ENCODE results near the gene PDE6C. TPM values are rescaled to one million over a fixed set of nuclear protein-coding genes. Genes with fewer than 3 reads are reported as not detected.

PDE6C gene
- total and polyA plus RNA-seq, 2 donors (not counting 1 experiment from before 2014, with no cell fraction given): not detected

DNA sequence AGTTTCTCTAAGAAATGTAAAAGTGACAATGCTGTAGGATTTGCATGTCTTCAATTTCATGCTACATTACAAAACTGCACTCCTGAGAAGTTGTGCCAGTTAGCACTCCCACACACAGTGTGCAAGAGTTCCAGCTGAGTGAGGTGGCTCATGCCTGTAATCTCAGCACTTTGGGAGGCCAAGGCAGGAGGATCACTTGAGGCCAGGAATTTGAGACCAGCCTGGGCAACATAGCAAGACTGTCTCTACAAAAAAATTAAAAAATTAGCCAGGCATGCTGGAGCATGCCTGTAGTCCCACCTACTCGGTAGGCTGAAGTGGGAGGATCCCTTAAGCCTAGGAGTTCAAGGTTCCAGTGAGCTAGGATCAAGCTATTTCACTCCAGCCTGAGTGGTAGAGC, 45.4 kb downstream of the PDE6C start:
- ChIA-PET POLR2A (no interaction called here), CTCF (no interaction called here)
- Histone ChIP-seq H3K27ac (ENCODE audit: low read length in 2 of 2) (no peak overlapping the region), H3K9ac (ENCODE audit: low read length) (no peak overlapping the region), H3K36me3 (replicated peaks in 1 of 2; ENCODE audit: control extremely low read depth in 1 of 2, control insufficient read depth in 1 of 2, extremely low read depth in 1 of 2, insufficient read depth in 2 of 2, low read length in 1 of 2) (peaks cover 0 to 4% of the 10 kb centered on the region in 2 experiments), H2AFZ (ENCODE audit: insufficient read depth, low read depth, low read length, poor library complexity, severe bottlenecking) (no peak overlapping the region), H4K20me1 (ENCODE audit: control insufficient read depth, insufficient read depth, low read length, poor library complexity, severe bottlenecking) (no peaks in the 10 kb centered on the region), H3K79me2 (ENCODE audit: control insufficient read depth, insufficient read depth, low read length) (no peaks in the 10 kb centered on the region), H3K4me2 (replicated peaks; ENCODE audit: low read depth, low read length, poor library complexity, severe bottlenecking) (no peak overlapping the region), H3K4me3 (ENCODE audit: control extremely low read depth in 1 of 5, extremely low read depth in 1 of 5, insufficient read depth in 1 of 5, low read depth in 2 of 5, low read length in 4 of 5) (no peak overlapping the region), H3K9me3 (ENCODE audit: control extremely low read depth in 1 of 3, control insufficient read depth in 2 of 3, insufficient read depth in 1 of 3, low read length in 2 of 3) (no peaks in the 10 kb centered on the region), H3K4me1 (ENCODE audit: control insufficient read depth in 2 of 2, insufficient read depth in 2 of 2, low read length in 2 of 2) (no peaks in the 10 kb centered on the region), H3K27me3 (replicated peaks in 1 of 4; ENCODE audit: control extremely low read depth in 1 of 4, control insufficient read depth in 3 of 4, insufficient read depth in 4 of 4, low read length in 3 of 4) (no peaks in the 10 kb centered on the region)
- Mint-ChIP-seq H3K27ac (no peak overlapping the region), H3K4me3 (no peak overlapping the region), H3K27me3 (no peaks in the 10 kb centered on the region), H3K9me3 (ENCODE audit: insufficient read depth) (no peaks in the 10 kb centered on the region), H3K4me1 (no peaks in the 10 kb centered on the region)
- ATAC-seq (ENCODE audit: low read depth) (no peak), DNase-seq (no peak)
- 100% methylated on average over 1 of the region's 1 CpG for whole genome bisulfite sequencing (ENCODE audit: insufficient coverage)
- intact Hi-C loops (cut with micrococcal nuclease): no loop called here
- no peak for TF ChIP-seq CTCF (IDR thresholded peaks at IDR 0.05)
- TF ChIP-seq EZH2 (IDR thresholded peaks at IDR 0.05; ENCODE audit: borderline replicate concordance, insufficient read depth, low read depth, low read length, poor library complexity, severe bottlenecking): no peak

- POLR2A ChIA-PET: no interaction called here
- H3K4me3 Mint-ChIP-seq: no peak overlapping the region
- no peak for DNase-seq
- Histone ChIP-seq H4K20me1 (ENCODE audit: control insufficient read depth, insufficient read depth, low read length, poor library complexity, severe bottlenecking) (no peaks in the 10 kb centered on the region), H3K4me2 (replicated peaks; ENCODE audit: low read depth, low read length, poor library complexity, severe bottlenecking) (no peak overlapping the region), H3K36me3 (replicated peaks in 1 of 2; ENCODE audit: control extremely low read depth in 1 of 2, control insufficient read depth in 1 of 2, extremely low read depth in 1 of 2, insufficient read depth in 2 of 2, low read length in 1 of 2) (peaks cover 0 to 33% of the 10 kb centered on the region in 2 experiments), H3K9me3 (ENCODE audit: control extremely low read depth in 1 of 3, control insufficient read depth in 2 of 3, insufficient read depth in 1 of 3, low read length in 2 of 3) (no peaks in the 10 kb centered on the region), H3K27ac (ENCODE audit: low read length in 2 of 2) (no peak overlapping the region), H3K9ac (ENCODE audit: low read length) (no peak overlapping the region), H3K4me1 (ENCODE audit: control insufficient read depth in 2 of 2, insufficient read depth in 2 of 2, low read length in 2 of 2) (no peaks in the 10 kb centered on the region), H2AFZ (ENCODE audit: insufficient read depth, low read depth, low read length, poor library complexity, severe bottlenecking) (no peak overlapping the region), H3K4me3 (ENCODE audit: control extremely low read depth in 1 of 5, extremely low read depth in 1 of 5, insufficient read depth in 1 of 5, low read depth in 2 of 5, low read length in 4 of 5) (no peak overlapping the region), H3K27me3 (replicated peaks in 1 of 4; ENCODE audit: control extremely low read depth in 1 of 4, control insufficient read depth in 3 of 4, insufficient read depth in 4 of 4, low read length in 3 of 4) (no peaks in the 10 kb centered on the region), H3K79me2 (ENCODE audit: control insufficient read depth, insufficient read depth, low read length) (no peaks in the 10 kb centered on the region)
- no peaks in the 10 kb centered on the region for H3K27me3 Mint-ChIP-seq
- no peak overlapping the region for H3K27ac Mint-ChIP-seq
- no peaks in the 10 kb centered on the region for H3K4me1 Mint-ChIP-seq
- CTCF ChIA-PET: no interaction called here
- intact Hi-C loops (cut with micrococcal nuclease): no loop called here
- TF ChIP-seq CTCF (IDR thresholded peaks at IDR 0.05): no peak
- no peak for TF ChIP-seq EZH2 (IDR thresholded peaks at IDR 0.05; ENCODE audit: borderline replicate concordance, insufficient read depth, low read depth, low read length, poor library complexity, severe bottlenecking)
- no peaks in the 10 kb centered on the region for H3K9me3 Mint-ChIP-seq (ENCODE audit: insufficient read depth)
- no peak for ATAC-seq (ENCODE audit: low read depth)
- WGBS (ENCODE audit: insufficient coverage): no CpG with 5 or more reads among the region's 4 CpGs
These were observed 53.7 kb downstream of the PDE6C start for GRCh38 chr10:93666030-93666429.

Measured in B cell (primary cell).